Neural progenitor cell (in vitro differentiated cells): ENCODE data around the gene PLEKHF1. TPM values are rescaled to one million over a fixed set of nuclear protein-coding genes. Genes with fewer than 3 reads are reported as not detected.

Experiments
- DNase-seq: peaks from one replicate; pipeline ENCODE4 v3.0.0-alpha.2; 2016; ENCODE audit warnings: low spot score
- H2AFZ ChIP-seq: fragments of 200-600 bp; sonication (generic); replicated peaks from 2 replicates; pipeline ENCODE4 v1.6.1; 2016; ENCODE audit warnings: antibody characterized with exemption
- H3F3A ChIP-seq: fragments of 200-600 bp; sonication (generic); 2 replicates; pipeline ENCODE4 v1.6.1; 2016; ENCODE audit warnings: antibody characterized with exemption, low read depth
- H3K27ac ChIP-seq: fragments of 200-600 bp; sonication (generic); 2 replicates; pipeline ENCODE4 v1.5.1; 2016; ENCODE audit warnings: mild to moderate bottlenecking
- H3K27me3 ChIP-seq: fragments of 200-600 bp; sonication (generic); 2 replicates; pipeline ENCODE4 v1.6.1; 2016; ENCODE audit warnings: mild to moderate bottlenecking, moderate library complexity
- H3K36me3 ChIP-seq: fragments of 200-600 bp; sonication (generic); 2 replicates; pipeline ENCODE4 v1.5.1; 2016
- H3K4me1 ChIP-seq: fragments of 200-600 bp; sonication (generic); 2 replicates; pipeline ENCODE4 v1.6.1; 2016; ENCODE audit warnings: mixed run types
- H3K4me2 ChIP-seq: fragments of 200-600 bp; sonication (generic); 2 replicates; pipeline ENCODE4 v1.6.1; 2016
- H3K4me3 ChIP-seq: fragments of 200-600 bp; sonication (generic); 2 replicates; pipeline ENCODE4 v1.5.1; 2016
- H3K79me2 ChIP-seq: fragments of 200-600 bp; sonication (generic); 2 replicates; pipeline ENCODE4 v1.6.1; 2016; ENCODE audit warnings: low read depth
- H3K9ac ChIP-seq: fragments of 200-600 bp; sonication (generic); 2 replicates; pipeline ENCODE4 v1.6.1; 2016
- H3K9me3 ChIP-seq: fragments of 200-600 bp; sonication (generic); 2 replicates; pipeline ENCODE4 v1.5.1; 2016; ENCODE audit warnings: low read depth
- H4K20me1 ChIP-seq: fragments of 200-600 bp; sonication (generic); 2 replicates; pipeline ENCODE4 v1.6.1; 2016; ENCODE audit warnings: low read depth
- H3K27ac Mint-ChIP-seq: 3 replicates; pipeline ENCODE4 v1.8.0; 2021; ENCODE audit warnings: mixed read lengths
- H3K27me3 Mint-ChIP-seq: 2 replicates; pipeline ENCODE4 v1.8.0; 2022; ENCODE audit warnings: low read depth, mild to moderate bottlenecking, inconsistent platforms, moderate library complexity, mixed read lengths; ENCODE audit not compliant: insufficient read depth
- H3K36me3 Mint-ChIP-seq: 3 replicates; pipeline ENCODE4 v1.8.0; 2021; ENCODE audit warnings: mixed read lengths
- H3K4me1 Mint-ChIP-seq: 3 replicates; pipeline ENCODE4 v1.8.0; 2021; ENCODE audit warnings: mixed read lengths
- H3K4me3 Mint-ChIP-seq: 3 replicates; pipeline ENCODE4 v1.8.0; 2021; ENCODE audit warnings: mild to moderate bottlenecking, moderate library complexity, mixed read lengths
- H3K9me3 Mint-ChIP-seq: 3 replicates; pipeline ENCODE4 v1.8.0; 2020; ENCODE audit warnings: mixed read lengths
- EZH2 ChIP-seq: fragments of 200-600 bp; sonication (generic); IDR thresholded peaks from 2 replicates; pipeline ENCODE4 v1.6.1; 2017; ENCODE audit warnings: antibody characterized with exemption, mild to moderate bottlenecking, moderate library complexity
- EZH2phosphoT487 ChIP-seq: fragments of 200-600 bp; sonication (generic); IDR thresholded peaks from 2 replicates; pipeline ENCODE4 v1.6.1; 2017; ENCODE audit warnings: antibody characterized with exemption
- total RNA-seq: library from RNA; depleted of rRNA; stranded (reverse); fragments of >200 nt; gene quantifications from 2 replicates; pipeline ENCODE4 v1.2.3, GENCODE V29; 2015; ENCODE audit warnings: low replicate concordance
- TF ChIP-seq, protein P1 (sequence below): fragments of 200-600 bp; sonication (generic); IDR thresholded peaks from 2 replicates; pipeline ENCODE4 v1.5.1; 2017; ENCODE audit warnings: antibody characterized with exemption, mild to moderate bottlenecking

The PLEKHF1 gene
- total RNA-seq, 1 donor from 2014 or later = 1.2 TPM

DNA sequence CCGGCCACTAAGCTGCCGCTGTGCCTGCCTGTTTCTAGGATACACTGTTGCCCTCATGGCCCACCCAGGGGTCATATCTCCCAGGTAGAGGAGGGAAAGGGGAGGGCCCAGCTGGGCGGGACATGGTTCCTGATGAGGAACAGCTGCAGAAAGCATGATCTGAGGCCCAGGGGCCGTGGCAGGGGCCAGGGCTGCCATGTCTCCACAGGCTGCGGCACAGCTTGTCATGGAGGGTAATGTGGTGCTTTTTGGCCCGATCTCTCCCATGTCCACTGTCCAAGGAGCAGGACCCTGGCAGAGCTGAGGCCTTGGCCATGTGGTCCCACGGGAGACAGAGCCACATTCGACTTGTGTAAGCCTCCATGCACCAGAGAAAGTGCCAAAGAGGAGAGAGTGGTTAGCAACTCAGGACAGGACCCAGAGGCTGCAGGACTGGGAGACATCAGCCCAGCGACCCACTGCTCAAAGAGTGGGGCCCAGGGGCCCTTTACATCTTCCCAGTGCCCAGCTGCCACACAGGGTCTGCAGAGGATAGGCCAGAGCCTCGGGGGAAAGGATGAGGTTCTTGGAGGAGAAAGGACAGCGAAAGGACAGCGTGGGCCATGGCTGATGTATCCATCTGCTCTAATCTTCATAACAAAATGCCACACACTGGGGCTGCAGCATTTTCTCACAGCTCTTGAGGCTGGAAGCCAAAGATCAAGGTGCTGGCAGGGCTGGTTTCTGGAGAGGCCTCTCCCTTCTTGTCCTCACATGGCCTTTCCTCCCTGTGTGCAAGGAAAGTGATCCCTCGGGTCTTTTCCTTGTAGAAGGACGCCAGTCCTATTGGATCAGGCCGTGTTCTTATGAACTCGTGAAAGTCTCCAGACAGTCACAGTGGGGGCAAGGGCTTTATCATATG lies 47.6 kb upstream of the PLEKHF1 start:
- Mint-ChIP-seq H3K4me3 (peak overlapping the region; percentile 59), H3K27ac (peak overlapping the region; percentile 92), H3K27me3 (peaks cover 10% of the 10 kb centered on the region), H3K4me1 (peaks cover 8% of the 10 kb centered on the region), H3K9me3 (no peaks in the 10 kb centered on the region), H3K36me3 (peaks cover 9% of the 10 kb centered on the region)
- no peak overlapping the region for H3K9ac ChIP-seq
- H3K4me2 ChIP-seq = no peak overlapping the region
- H3K4me3 ChIP-seq = no peak overlapping the region
- H3K27me3 ChIP-seq = no peaks in the 10 kb centered on the region
- H3K9me3 ChIP-seq = no peaks in the 10 kb centered on the region
- no peaks in the 10 kb centered on the region for H3F3A ChIP-seq
- no peak for DNase-seq
- no peaks in the 10 kb centered on the region for H4K20me1 ChIP-seq
- H3K36me3 ChIP-seq = no peaks in the 10 kb centered on the region
- no peak overlapping the region for H2AFZ ChIP-seq
- TF ChIP-seq EZH2phosphoT487 (no peak), EZH2 (no peak)
- TF ChIP-seq, protein P1, sequence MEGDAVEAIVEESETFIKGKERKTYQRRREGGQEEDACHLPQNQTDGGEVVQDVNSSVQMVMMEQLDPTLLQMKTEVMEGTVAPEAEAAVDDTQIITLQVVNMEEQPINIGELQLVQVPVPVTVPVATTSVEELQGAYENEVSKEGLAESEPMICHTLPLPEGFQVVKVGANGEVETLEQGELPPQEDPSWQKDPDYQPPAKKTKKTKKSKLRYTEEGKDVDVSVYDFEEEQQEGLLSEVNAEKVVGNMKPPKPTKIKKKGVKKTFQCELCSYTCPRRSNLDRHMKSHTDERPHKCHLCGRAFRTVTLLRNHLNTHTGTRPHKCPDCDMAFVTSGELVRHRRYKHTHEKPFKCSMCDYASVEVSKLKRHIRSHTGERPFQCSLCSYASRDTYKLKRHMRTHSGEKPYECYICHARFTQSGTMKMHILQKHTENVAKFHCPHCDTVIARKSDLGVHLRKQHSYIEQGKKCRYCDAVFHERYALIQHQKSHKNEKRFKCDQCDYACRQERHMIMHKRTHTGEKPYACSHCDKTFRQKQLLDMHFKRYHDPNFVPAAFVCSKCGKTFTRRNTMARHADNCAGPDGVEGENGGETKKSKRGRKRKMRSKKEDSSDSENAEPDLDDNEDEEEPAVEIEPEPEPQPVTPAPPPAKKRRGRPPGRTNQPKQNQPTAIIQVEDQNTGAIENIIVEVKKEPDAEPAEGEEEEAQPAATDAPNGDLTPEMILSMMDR = no peak
- no peaks in the 10 kb centered on the region for H3K79me2 ChIP-seq
- no peaks in the 10 kb centered on the region for H3K4me1 ChIP-seq
- H3K27ac ChIP-seq = no peak overlapping the region

DNA sequence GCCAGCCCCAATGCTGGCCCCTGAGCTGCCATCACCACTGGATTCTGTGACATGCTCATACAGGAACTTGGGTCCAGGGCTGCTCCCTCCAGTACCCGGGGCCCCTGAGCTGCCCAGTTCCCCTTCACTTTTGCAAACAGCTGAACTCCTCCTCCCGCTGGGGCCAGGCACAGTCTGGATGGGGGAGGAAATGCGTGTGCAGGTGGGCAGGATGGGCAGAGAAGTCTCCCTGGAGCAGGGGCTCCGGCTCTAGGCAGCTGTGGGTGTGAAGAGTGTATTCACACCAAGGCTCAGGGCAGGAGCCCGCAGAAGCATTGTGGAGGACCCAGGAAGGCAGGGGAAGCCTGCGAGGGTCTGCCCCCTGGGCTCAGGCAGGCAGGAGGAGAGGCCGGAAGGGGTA lies 46.8 kb upstream of the PLEKHF1 start:
- DNase-seq = no peak
- H3K9me3 ChIP-seq = no peaks in the 10 kb centered on the region
- H3K27ac ChIP-seq = no peak overlapping the region
- H4K20me1 ChIP-seq = no peaks in the 10 kb centered on the region
- peaks cover 6% of the 10 kb centered on the region for H3K36me3 Mint-ChIP-seq
- H3K27ac Mint-ChIP-seq = no peak overlapping the region
- H3K9ac ChIP-seq = no peak overlapping the region
- H2AFZ ChIP-seq = no peak overlapping the region
- H3K36me3 ChIP-seq = no peaks in the 10 kb centered on the region
- H3K4me1 ChIP-seq = no peaks in the 10 kb centered on the region
- no peak overlapping the region for H3K4me3 Mint-ChIP-seq
- TF ChIP-seq, protein P1 = no peak
- no peak for TF ChIP-seq EZH2
- TF ChIP-seq EZH2phosphoT487 = no peak
- no peak overlapping the region for H3K4me3 ChIP-seq
- no peaks in the 10 kb centered on the region for H3F3A ChIP-seq
- H3K4me2 ChIP-seq = no peak overlapping the region
- H3K79me2 ChIP-seq = no peaks in the 10 kb centered on the region
- no peaks in the 10 kb centered on the region for H3K27me3 ChIP-seq
- H3K9me3 Mint-ChIP-seq = no peaks in the 10 kb centered on the region
- peaks cover 9% of the 10 kb centered on the region for H3K4me1 Mint-ChIP-seq
- peaks cover 9% of the 10 kb centered on the region for H3K27me3 Mint-ChIP-seq

DNA sequence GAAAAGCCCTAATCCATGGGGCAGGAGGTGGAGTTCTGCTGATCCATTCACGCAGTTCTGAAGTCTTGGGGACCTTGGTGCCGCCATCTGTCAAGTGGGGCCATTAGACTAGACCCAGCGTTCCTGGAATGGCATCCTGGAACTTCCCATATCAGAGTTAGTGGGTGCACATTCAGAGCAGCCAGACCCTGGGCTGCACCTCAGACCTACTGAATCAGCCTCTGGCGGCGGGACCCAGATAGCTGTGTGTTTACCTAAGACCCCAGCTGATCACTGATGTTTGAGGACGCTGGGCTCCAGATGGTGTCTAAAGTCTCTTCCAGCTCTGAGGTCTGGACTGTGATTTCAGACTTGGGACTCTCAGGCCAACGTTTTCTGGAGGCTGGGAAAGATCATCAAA lies 46.4 kb upstream of the PLEKHF1 start:
- Mint-ChIP-seq H3K36me3 (peaks cover 6% of the 10 kb centered on the region), H3K4me1 (peaks cover 13% of the 10 kb centered on the region), H3K9me3 (no peaks in the 10 kb centered on the region), H3K27me3 (peaks cover 9% of the 10 kb centered on the region), H3K27ac (no peak overlapping the region), H3K4me3 (no peak overlapping the region)
- H3K4me3 ChIP-seq = no peak overlapping the region
- TF ChIP-seq, protein P1 = no peak
- no peak for TF ChIP-seq EZH2phosphoT487
- no peak for TF ChIP-seq EZH2
- no peaks in the 10 kb centered on the region for H3K4me1 ChIP-seq
- H3K4me2 ChIP-seq = no peak overlapping the region
- no peaks in the 10 kb centered on the region for H3K9me3 ChIP-seq
- H3K9ac ChIP-seq = no peak overlapping the region
- H3K27me3 ChIP-seq = no peaks in the 10 kb centered on the region
- no peaks in the 10 kb centered on the region for H3K36me3 ChIP-seq
- H3K27ac ChIP-seq = no peak overlapping the region
- no peaks in the 10 kb centered on the region for H3K79me2 ChIP-seq
- H3F3A ChIP-seq = no peaks in the 10 kb centered on the region
- H4K20me1 ChIP-seq = no peaks in the 10 kb centered on the region
- no peak overlapping the region for H2AFZ ChIP-seq
- DNase-seq = no peak
